ENCODE measurements around the gene ERMP1. TPM values are rescaled to one million over a fixed set of nuclear protein-coding genes. Genes with fewer than 3 reads are reported as not detected.

The ERMP1 gene
- polyA plus RNA-seq, 1 donor from 2014 or later, result 7.8 TPM

GRCh38 chr9:5868235-5868634 is 35.3 kb upstream of the ERMP1 start:
- Histone ChIP-seq H3K27me3 (ENCODE audit: insufficient read depth, low read depth, low read length) (no peaks in the 10 kb centered on the region), H3K9ac (ENCODE audit: low read length) (no peak overlapping the region), H3K36me3 (ENCODE audit: insufficient read depth, low read length) (no peaks in the 10 kb centered on the region), H3K9me2 (ENCODE audit: insufficient read depth, low read length) (no peaks in the 10 kb centered on the region), H3K9me3 (ENCODE audit: low read length) (no peaks in the 10 kb centered on the region), H3K27ac (ENCODE audit: low read length) (no peak overlapping the region), H4K20me1 (ENCODE audit: insufficient read depth) (no peaks in the 10 kb centered on the region), H3K4me3 (ENCODE audit: low read length) (no peak overlapping the region), H2AFZ (ENCODE audit: low read depth, low read length) (no peak overlapping the region), H3K79me2 (replicated peaks; ENCODE audit: insufficient read depth, low read length) (no peaks in the 10 kb centered on the region), H3F3A (ENCODE audit: insufficient read depth, low read length, poor library complexity, severe bottlenecking) (no peaks in the 10 kb centered on the region), H3K4me2 (ENCODE audit: low read length) (no peak overlapping the region)
- TF ChIP-seq RAD21 (conservative IDR thresholded peaks at IDR 0.05) (no peak), TAF1 (IDR thresholded peaks at IDR 0.05; ENCODE audit: low read depth) (no peak)

DNA sequence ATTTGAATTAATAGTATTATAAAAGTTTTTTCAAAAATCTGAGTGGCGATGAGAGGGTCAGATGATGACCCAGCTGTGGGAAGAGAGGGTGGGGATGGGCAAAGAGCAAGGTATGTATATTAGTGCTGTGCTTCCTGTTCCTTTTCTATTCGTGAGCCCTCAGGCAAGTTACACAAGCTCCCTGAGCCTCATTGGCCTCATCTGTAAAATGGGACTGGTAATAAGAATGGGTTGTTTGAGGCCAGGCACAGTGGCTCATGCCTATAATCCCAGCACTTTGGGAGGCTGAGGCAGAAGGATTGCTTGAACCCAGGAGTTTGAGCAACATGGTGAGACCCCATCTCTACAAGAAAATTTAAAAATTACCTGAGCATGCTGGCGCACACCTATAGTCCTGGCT is 33.8 kb upstream of the ERMP1 start:
- Histone ChIP-seq H3K4me3 (ENCODE audit: low read length) (no peak overlapping the region), H3K4me2 (ENCODE audit: low read length) (no peak overlapping the region), H4K20me1 (ENCODE audit: insufficient read depth) (no peaks in the 10 kb centered on the region), H3K9me2 (ENCODE audit: insufficient read depth, low read length) (no peaks in the 10 kb centered on the region), H3K36me3 (ENCODE audit: insufficient read depth, low read length) (no peaks in the 10 kb centered on the region), H3K79me2 (replicated peaks; ENCODE audit: insufficient read depth, low read length) (no peaks in the 10 kb centered on the region), H3K27me3 (ENCODE audit: insufficient read depth, low read depth, low read length) (no peaks in the 10 kb centered on the region), H3F3A (ENCODE audit: insufficient read depth, low read length, poor library complexity, severe bottlenecking) (no peaks in the 10 kb centered on the region), H3K27ac (ENCODE audit: low read length) (no peak overlapping the region), H3K9ac (ENCODE audit: low read length) (no peak overlapping the region), H2AFZ (ENCODE audit: low read depth, low read length) (no peak overlapping the region), H3K9me3 (ENCODE audit: low read length) (no peaks in the 10 kb centered on the region)
- TF ChIP-seq SMC3 (conservative IDR thresholded peaks at IDR 0.05; ENCODE audit: poor library complexity) (no peak), MXI1 (conservative IDR thresholded peaks at IDR 0.05; ENCODE audit: poor library complexity, severe bottlenecking) (no peak), POLR2AphosphoS5 (IDR thresholded peaks at IDR 0.05) (no peak), TAF1 (IDR thresholded peaks at IDR 0.05; ENCODE audit: low read depth) (no peak), EP300 (conservative IDR thresholded peaks at IDR 0.05; ENCODE audit: poor library complexity, severe bottlenecking) (no peak), RAD21 (conservative IDR thresholded peaks at IDR 0.05) (no peak), CTCF (IDR thresholded peaks at IDR 0.05; ENCODE audit: poor library complexity, severe bottlenecking) (no peak), EZH2 (IDR thresholded peaks at IDR 0.05; ENCODE audit: borderline replicate concordance, insufficient read depth, low read length, poor library complexity, severe bottlenecking) (no peak)
- TF ChIP-seq, protein P1, sequence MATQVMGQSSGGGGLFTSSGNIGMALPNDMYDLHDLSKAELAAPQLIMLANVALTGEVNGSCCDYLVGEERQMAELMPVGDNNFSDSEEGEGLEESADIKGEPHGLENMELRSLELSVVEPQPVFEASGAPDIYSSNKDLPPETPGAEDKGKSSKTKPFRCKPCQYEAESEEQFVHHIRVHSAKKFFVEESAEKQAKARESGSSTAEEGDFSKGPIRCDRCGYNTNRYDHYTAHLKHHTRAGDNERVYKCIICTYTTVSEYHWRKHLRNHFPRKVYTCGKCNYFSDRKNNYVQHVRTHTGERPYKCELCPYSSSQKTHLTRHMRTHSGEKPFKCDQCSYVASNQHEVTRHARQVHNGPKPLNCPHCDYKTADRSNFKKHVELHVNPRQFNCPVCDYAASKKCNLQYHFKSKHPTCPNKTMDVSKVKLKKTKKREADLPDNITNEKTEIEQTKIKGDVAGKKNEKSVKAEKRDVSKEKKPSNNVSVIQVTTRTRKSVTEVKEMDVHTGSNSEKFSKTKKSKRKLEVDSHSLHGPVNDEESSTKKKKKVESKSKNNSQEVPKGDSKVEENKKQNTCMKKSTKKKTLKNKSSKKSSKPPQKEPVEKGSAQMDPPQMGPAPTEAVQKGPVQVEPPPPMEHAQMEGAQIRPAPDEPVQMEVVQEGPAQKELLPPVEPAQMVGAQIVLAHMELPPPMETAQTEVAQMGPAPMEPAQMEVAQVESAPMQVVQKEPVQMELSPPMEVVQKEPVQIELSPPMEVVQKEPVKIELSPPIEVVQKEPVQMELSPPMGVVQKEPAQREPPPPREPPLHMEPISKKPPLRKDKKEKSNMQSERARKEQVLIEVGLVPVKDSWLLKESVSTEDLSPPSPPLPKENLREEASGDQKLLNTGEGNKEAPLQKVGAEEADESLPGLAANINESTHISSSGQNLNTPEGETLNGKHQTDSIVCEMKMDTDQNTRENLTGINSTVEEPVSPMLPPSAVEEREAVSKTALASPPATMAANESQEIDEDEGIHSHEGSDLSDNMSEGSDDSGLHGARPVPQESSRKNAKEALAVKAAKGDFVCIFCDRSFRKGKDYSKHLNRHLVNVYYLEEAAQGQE (IDR thresholded peaks at IDR 0.05; ENCODE audit: borderline replicate concordance), result no peak

- TF ChIP-seq RAD21 (conservative IDR thresholded peaks at IDR 0.05), result no peak
- TF ChIP-seq, protein P1 (IDR thresholded peaks at IDR 0.05; ENCODE audit: borderline replicate concordance), result no peak
- TF ChIP-seq SMC3 (conservative IDR thresholded peaks at IDR 0.05; ENCODE audit: poor library complexity), result no peak
- TF ChIP-seq EZH2 (IDR thresholded peaks at IDR 0.05; ENCODE audit: borderline replicate concordance, insufficient read depth, low read length, poor library complexity, severe bottlenecking), result no peak
- no peak for TF ChIP-seq TAF1 (IDR thresholded peaks at IDR 0.05; ENCODE audit: low read depth)
- no peak for TF ChIP-seq MXI1 (conservative IDR thresholded peaks at IDR 0.05; ENCODE audit: poor library complexity, severe bottlenecking)
- TF ChIP-seq EP300 (conservative IDR thresholded peaks at IDR 0.05; ENCODE audit: poor library complexity, severe bottlenecking), result no peak
- no peak for TF ChIP-seq POLR2AphosphoS5 (IDR thresholded peaks at IDR 0.05)
- no peak for TF ChIP-seq CTCF (IDR thresholded peaks at IDR 0.05; ENCODE audit: poor library complexity, severe bottlenecking)
- Histone ChIP-seq H3K27ac (ENCODE audit: low read length) (no peak overlapping the region), H3K4me3 (ENCODE audit: low read length) (no peak overlapping the region), H3F3A (ENCODE audit: insufficient read depth, low read length, poor library complexity, severe bottlenecking) (no peaks in the 10 kb centered on the region), H3K27me3 (ENCODE audit: insufficient read depth, low read depth, low read length) (no peaks in the 10 kb centered on the region), H3K9me3 (ENCODE audit: low read length) (no peaks in the 10 kb centered on the region), H3K9ac (ENCODE audit: low read length) (no peak overlapping the region), H3K79me2 (replicated peaks; ENCODE audit: insufficient read depth, low read length) (no peaks in the 10 kb centered on the region), H3K9me2 (ENCODE audit: insufficient read depth, low read length) (no peaks in the 10 kb centered on the region), H3K4me2 (ENCODE audit: low read length) (no peak overlapping the region), H2AFZ (ENCODE audit: low read depth, low read length) (no peak overlapping the region), H3K36me3 (ENCODE audit: insufficient read depth, low read length) (no peaks in the 10 kb centered on the region), H4K20me1 (ENCODE audit: insufficient read depth) (no peaks in the 10 kb centered on the region)
Observed at GRCh38 chr9:5866272-5866671, 33.4 kb upstream of the ERMP1 start.
